GM21360 (cell line): ENCODE results near the gene LINC01488.

ENCODE experiments used
- ATAC-seq: cut with Tn5 transposase; IDR thresholded peaks from one replicate; pipeline ENCODE4 v1.9.1; 2021; ENCODE audit warnings: mild to moderate bottlenecking, moderate library complexity; ENCODE audit not compliant: unreplicated experiment

Gene LINC01488

DNA sequence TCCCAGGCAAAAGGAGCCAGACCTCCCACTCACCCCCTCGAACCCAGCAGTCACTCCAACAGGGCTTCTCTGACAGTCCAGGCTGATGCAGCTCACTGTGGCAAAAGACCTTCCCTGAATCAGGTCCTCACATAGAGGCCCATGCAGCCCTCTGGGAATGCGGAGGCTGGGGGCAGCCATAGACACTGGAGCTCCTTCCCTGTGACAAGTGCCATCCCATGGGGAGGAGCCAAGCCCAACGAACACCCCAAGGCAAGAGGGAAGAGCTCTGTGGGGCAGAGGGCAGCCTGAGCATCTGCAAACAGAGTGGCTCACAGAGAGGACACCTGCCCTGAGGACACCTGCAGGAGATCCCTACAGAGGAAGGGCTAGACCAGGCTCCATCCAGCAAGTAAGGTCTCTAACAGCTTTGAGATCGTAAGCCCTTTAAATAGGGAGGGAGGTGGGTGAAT, at the start of gene LINC01488:
Gene LINC01488 (plus strand): TSS at position 271 of the 452 bp plus-strand sequence.
- ATAC-seq, result no peak

DNA sequence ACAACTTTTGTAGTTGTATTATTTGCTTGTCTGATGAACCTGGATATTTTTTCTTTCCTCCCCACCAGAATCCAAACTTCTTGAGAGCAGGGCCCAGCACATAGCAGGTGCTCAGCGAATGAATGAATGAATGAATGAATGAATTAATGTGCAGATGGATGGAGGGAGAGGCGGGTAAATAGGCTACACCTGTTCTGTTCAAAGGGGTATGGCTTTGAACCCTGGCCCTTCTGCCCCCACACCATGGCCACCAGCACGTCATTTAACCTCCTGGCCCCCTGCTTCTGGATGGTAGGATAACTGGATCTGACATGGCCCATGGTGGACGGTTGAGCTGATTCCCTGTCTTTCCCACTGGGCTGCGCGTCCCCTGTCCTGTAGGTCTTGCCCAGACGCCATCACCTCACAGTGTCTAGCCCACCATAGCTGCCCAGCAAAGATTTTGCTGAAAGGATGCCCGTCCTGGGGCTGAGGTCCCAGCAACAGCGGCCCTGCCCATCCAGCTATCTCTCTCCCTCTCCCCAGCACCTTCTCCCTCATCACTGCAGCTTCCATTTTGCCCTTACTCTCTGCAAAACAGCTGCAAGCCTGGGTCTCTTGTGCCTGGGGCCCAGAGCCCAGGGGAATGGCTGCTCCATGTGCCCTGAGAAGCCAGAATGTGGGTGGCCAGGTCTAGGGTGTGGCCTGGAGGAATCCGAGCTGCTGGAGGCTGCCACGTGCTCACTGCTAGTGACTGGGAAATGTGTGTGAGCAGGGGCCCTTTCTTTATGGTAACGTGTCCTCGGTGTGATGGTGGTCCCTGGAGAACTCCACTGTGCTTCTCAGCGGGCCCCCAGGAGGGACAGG, 49.3 kb upstream of the LINC01488 start:
- ATAC-seq, result no peak

DNA sequence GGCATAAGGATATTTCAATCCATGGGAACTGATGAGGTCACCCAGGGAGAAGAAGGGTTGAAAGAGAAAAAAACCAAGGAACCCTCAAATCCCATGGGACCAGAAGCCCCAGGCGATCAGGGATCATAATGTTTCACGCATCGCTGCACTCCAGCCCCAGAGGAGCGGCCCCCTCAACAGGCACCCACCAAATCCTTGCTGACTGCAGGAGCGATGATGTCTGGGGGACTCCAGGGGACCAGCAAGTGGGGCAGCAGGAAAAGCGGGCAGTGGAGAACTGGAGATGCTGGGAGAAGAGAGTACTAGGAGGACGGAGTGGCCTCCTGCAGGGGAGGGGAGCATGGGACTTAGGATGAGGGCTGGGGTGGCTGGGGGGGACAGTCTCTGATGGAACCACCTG, 47.7 kb upstream of the LINC01488 start:
- ATAC-seq, result no peak

DNA sequence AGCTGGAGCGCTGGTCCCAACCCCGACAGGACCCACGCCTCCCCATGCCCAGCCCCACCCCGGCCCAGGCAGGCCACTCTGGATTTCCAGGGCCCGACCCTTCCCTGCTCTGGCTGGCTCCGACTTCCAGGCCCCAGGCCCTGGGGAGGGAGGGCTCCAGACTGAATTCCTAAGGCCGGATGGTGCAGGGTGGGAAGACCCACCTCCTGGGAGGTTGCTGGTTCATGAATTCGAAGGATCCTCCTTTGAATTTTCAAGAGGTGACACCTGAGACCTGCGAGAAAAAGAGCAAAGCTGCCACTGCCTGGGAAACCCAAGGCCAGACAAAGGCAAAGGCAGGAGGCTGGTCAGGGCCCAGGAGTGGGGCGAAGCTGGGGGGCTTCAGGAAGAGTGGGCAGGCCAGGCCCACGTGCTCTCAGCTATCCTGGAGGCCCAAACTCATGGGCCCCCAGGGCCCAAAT, 47.0 kb upstream of the LINC01488 start:
- ATAC-seq, result no peak

DNA sequence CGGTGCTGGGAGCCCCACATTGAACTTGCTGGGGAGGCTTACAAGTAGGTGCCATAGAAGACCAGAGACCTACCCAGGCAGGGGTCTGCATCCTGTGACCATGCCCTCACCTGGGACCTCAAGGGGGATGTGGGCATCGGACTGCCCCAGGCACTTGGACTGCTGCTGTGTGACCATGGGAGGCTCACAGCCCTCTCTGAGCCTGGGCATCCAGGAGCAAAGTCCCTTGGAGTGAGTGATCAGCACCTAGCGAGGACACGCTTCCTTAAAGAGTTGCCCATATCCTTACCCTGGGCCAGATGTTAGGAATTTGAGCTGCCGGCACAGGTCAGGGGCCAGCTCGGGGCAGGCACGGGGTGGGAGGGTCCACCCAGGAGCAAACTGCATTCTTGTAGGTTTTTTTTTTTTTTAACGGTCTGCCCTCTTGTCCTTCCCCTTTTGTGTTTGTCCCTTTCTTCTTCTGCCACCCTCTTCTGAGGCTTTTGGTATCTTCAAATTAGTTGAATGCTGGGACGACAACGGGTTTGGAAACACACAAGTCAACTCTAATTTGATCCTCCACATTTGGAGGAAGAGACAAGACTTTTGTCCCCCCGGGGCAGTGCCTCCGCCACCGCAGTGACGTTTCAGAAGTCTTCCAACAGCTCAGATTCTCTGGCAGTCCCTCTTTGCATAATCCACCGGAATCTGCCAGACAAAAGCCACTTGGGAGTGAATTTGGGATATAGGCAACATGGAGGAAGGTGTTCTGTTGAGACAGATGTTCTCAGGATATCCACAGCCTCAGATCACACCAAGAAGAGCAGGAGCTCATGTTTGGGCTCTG, 46.1 kb upstream of the LINC01488 start:
- ATAC-seq, result no peak

- no peak for ATAC-seq
These were observed 45.2 kb upstream of the LINC01488 start for GRCh38 chr11:69436041-69436982.

DNA sequence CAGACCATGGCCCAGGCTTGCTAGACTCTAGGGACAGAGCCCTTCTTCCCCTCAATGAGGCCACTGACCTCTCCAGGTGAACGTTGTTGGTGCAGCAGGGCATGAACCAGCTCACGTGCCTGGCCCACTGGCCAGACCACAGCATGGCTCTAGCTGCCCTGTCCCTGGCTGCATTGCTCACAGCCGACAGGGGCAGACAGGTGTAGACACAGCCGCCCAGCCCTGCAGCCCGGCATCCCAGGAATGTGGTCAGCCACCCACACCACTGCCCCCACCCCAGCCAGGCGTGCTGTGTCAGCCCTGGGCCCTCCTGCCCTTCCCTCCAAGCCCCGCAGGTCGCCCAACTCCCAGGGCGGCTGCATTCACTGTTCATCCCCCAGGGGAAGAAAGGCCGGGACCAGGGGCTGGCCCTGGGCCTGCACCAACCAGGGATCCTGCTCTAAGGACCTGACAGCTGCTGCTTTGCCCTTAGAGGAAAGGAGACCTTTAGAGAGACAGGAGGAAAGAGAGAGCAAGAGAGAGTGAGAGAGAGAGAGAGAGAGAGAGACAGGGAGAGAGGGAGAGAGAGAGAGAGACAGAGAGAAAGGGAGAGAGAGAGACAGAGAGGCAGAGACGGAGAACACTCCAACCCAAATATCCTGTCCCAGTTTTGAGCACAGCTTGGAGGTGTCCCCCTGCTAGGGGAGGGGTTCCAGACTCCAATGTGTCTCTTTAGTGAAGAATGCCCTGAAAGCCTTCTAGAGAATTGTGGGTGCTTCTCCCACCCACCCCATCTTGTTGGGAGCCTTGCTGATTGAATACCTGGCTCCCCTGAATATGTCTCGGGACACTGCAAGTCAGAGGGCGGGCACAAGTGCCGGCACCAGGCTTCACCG, 44.2 kb upstream of the LINC01488 start:
- no peak for ATAC-seq

DNA sequence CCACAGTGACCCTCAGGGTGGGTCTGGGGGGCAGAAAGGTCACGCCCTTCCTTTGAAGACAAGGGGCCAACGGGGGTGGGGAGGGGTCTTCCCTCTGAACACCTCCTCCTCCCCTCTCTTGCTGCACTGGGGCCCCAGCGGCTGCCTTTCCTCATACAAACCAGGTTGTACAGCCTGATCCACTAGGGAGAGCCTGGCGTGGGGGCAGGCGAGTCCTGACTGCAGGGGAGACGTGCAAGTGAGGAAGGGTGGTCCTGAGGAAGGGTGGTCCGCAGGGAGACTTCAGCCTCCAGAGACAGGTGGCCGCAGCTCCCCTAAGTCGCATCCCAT, 43.6 kb upstream of the LINC01488 start:
- ATAC-seq, result no peak

DNA sequence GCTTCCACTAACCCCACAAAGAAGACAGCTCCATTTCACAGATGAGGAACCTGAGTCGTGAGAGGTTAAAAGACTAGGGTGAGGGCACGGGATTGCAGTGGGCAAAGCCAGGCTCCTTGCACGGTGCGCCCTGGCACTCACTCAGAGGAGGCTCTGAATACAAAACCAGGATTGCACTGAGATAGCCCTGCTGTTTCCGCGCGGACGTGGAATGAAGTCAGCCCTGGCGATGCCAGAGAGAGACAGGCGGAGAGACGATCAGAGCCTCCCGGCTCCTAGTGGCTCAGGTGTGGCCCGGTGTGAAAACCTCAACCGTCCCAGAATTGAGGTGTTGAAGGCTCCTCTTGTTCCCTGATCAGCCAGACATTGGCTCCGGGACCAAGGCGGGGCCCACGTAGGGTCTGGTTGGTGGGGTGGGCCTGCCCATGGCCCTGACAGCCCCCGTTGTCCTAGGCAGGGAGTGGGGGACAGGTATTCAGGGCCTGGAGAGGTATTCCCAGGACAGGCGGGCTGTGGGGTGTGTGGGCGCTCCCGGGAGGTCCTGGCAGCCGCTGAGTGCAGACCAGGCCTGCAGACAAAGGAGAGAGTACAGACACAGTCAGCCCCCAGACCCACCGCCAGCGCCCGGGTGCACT, 43.1 kb upstream of the LINC01488 start:
- ATAC-seq, result no peak

- ATAC-seq, result no peak
These were observed 42.3 kb upstream of the LINC01488 start for GRCh38 chr11:69439127-69439526.

DNA sequence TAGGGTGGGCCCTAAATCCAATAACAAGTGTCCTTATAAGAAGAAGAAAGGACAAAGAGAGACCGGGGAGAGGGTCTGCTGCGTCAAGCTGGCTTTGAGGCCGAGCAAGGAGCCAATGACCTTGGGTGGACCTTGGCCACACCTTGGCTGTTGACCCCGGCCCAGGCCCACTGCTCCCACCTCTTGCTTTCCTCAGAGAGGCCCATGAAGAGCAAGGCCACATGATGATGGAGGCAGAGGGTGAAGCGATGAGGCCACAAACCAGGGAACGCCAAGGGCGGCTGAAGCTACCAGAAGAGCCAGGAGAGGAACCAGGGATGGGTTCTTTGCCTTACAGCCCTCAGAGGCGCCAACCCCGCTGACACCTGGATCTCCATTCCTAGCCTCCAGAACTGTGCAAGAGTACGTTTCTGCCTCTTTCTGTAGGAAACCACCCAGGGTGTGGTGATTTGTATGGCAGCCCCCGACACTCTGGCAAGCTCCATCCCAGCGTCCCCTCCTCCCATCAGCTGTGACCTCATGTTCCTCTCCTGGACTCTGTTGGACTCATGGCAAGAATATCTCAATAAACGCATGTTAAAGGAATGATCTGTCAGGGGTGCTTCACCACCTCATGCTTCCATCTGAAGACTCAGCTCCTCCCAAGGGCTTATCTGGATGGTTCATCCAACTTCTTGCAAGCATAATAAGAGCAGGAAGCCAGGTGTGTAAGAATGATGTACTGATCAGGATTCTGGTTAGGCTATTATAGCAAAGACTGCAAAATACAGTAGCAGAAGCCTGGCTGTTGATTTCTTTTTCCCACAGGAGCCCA, 41.6 kb upstream of the LINC01488 start:
- ATAC-seq, result no peak

DNA sequence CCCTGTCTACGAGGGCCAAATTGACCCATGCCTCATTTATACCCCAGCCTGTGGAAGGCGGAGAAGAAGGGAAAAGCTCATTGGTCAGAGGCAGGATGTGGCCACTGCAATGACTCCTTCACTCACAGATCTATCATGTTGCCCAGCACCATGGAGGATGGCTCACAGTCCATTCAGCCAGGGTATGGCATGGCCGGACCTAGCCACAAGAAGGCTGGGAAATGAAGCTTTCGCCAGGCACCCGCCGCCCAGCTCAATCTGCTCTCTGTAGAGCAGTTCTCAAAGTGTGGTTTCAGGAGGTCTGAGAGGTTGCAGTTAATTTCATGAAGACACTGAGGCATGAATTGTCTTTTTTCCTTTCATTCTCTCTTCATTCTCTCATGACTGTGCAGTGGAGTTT, 40.6 kb upstream of the LINC01488 start:
- ATAC-seq, result no peak

- no peak for ATAC-seq
These were observed 39.3 kb upstream of the LINC01488 start for GRCh38 chr11:69442012-69442806.

DNA sequence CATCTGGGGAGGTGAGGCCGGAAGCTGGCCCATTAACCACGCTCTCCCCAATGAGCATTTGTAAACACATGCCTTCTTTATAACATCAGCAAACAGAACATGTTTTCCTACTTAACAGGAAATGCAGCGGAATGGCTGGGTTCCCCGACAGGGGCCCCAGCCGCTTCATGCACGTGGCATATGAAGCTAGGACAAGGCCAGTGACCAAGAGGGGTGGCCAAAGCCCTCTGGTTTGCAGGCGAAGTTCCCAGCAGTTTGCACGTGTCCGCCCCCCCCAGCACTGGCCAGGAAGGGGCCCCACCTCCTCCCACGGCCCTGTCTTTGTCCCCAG, 38.7 kb upstream of the LINC01488 start:
- ATAC-seq, result no peak

DNA sequence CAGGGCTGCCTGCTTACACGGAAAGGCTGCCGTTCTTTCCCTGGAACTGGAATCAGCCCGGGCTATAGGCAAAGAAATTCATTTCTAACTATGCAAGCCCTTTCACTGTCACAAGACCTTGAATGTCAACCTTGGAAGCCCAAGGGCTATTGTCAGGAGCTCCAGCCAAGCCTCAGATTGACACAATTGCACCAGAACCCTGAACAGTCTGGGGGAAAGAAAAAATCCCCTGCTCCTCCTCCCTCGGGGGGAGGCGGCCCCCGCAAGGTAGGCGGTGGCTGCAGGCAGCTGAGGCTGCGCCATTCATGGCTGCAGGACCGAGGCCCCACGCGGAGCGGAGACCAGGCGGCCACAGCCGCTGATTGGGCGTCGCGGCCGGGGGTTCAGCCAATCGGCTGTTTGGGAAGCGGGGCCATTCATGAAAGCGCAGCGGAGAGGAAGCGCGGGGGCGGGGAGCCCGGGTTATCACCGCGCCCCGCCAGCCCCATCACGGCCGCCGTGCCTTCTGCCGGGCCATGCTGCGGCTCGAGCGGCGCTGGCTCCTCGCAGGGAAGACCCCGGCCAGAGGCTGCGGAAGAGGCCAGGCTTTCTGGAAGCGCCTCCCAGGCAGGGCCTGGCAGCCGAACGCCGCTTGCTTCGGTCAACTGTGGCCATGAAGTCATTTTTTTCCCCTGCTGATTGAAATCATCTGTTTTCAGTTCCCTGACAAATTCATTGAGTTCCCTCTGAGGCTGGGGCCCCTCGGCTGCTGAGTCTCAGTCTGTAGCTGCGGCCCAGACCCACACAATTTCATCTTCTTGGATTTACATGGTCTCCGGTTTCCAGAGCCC, 38.1 kb upstream of the LINC01488 start:
- ATAC-seq, result peak; percentile 90

DNA sequence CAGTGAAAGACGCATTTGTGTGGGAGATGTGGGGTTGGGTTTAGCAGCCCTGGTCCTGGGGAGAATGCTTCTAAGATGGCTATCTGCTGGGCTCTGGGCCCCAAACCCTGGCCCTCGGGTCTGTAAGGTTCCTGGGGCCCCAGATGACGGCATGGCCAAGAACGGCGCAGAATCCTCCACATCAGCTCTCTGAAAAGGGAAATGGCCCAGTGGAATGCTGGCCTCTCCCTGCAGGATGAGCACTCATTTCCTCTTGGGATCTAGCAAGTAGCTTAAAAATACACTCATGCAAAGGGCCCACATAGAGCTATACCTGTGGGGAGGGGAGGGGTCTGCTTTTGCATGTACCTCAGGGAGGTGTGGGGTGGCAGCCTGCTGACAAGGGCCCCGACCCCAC, 37.5 kb upstream of the LINC01488 start:
- no peak for ATAC-seq
